ENCODE measurements around the gene RGPD4. TPM values are rescaled to one million over a fixed set of nuclear protein-coding genes. Genes with fewer than 3 reads are reported as not detected.

The RGPD4 gene
- total RNA-seq, 2 donors from 2014 or later: not detected

- intact Hi-C loops (cut with DNase I): no loop called here
- H3K36me3 ChIP-seq (replicated peaks in 1 of 2; ENCODE audit: insufficient read depth in 1 of 2, low read depth in 2 of 2): no peaks in the 10 kb centered on the region
These were observed 100.4 kb downstream of the RGPD4 start for GRCh38 chr2:107927034-107927534.

GRCh38 chr2:107931412-107931811 lies 104.7 kb downstream of the RGPD4 start:
- no peaks in the 10 kb centered on the region for H3K4me1 ChIP-seq
- 85 to 88% methylated on average over 3 of the region's 3 CpGs for WGBS, 2 donors
- no peaks in the 10 kb centered on the region for H3K9me3 ChIP-seq
- H3K36me3 ChIP-seq (replicated peaks in 1 of 2; ENCODE audit: insufficient read depth in 1 of 2, low read depth in 2 of 2): no peaks in the 10 kb centered on the region
- intact Hi-C loops (cut with DNase I): no loop called here
- ATAC-seq (no peak), DNase-seq (no peak)
- H3K27ac ChIP-seq: no peak overlapping the region
- no peak for TF ChIP-seq CTCF (IDR thresholded peaks at IDR 0.05)
- TF ChIP-seq POLR2A (IDR thresholded peaks at IDR 0.05): no peak
- H3K4me3 ChIP-seq: no peak overlapping the region
- H3K27me3 ChIP-seq: no peaks in the 10 kb centered on the region

More at GRCh38 chr2:107927034-107927534, 100.4 kb downstream of the RGPD4 start:
- no peaks in the 10 kb centered on the region for H3K9me3 ChIP-seq
- TF ChIP-seq POLR2A (IDR thresholded peaks at IDR 0.05) (no peak), CTCF (IDR thresholded peaks at IDR 0.05) (no peak)
- H3K4me3 ChIP-seq: no peak overlapping the region
- no peak overlapping the region for H3K27ac ChIP-seq
- H3K27me3 ChIP-seq: no peaks in the 10 kb centered on the region
- H3K4me1 ChIP-seq: no peaks in the 10 kb centered on the region
- ATAC-seq: no peak
- 17 to 28% methylated on average over 3 of the region's 3 CpGs for WGBS, 2 donors
- no peak for DNase-seq

GRCh38 chr2:107932488-107932887 lies 105.8 kb downstream of the RGPD4 start:
- no peaks in the 10 kb centered on the region for H3K36me3 ChIP-seq (replicated peaks in 1 of 2; ENCODE audit: insufficient read depth in 1 of 2, low read depth in 2 of 2)
- no peak overlapping the region for H3K4me3 ChIP-seq
- intact Hi-C loops (cut with DNase I): no loop called here
- no peaks in the 10 kb centered on the region for H3K4me1 ChIP-seq
- H3K27me3 ChIP-seq: no peaks in the 10 kb centered on the region
- no peaks in the 10 kb centered on the region for H3K9me3 ChIP-seq
- TF ChIP-seq CTCF (IDR thresholded peaks at IDR 0.05): no peak
- TF ChIP-seq POLR2A (IDR thresholded peaks at IDR 0.05): no peak
- ATAC-seq: no peak
- no peak for DNase-seq
- H3K27ac ChIP-seq: no peak overlapping the region
- 55 to 61% methylated on average over 2 of the region's 2 CpGs for WGBS, 2 donors

GRCh38 chr2:107932979-107933378 lies 106.3 kb downstream of the RGPD4 start:
- no peak for ATAC-seq
- H3K36me3 ChIP-seq (replicated peaks in 1 of 2; ENCODE audit: insufficient read depth in 1 of 2, low read depth in 2 of 2): no peaks in the 10 kb centered on the region
- no peak overlapping the region for H3K4me3 ChIP-seq
- DNase-seq: no peak
- WGBS, 2 donors: 27 to 31% methylated on average over 3 of the region's 3 CpGs
- H3K27me3 ChIP-seq: no peaks in the 10 kb centered on the region
- TF ChIP-seq POLR2A (IDR thresholded peaks at IDR 0.05) (no peak), CTCF (IDR thresholded peaks at IDR 0.05) (peak in 3 of 7 experiments; percentile 20 to 47 (median 30))
- H3K4me1 ChIP-seq: no peaks in the 10 kb centered on the region
- no peak overlapping the region for H3K27ac ChIP-seq
- intact Hi-C loops (cut with DNase I): no loop called here
- H3K9me3 ChIP-seq: no peaks in the 10 kb centered on the region
